D341Med (cell line): ENCODE results near the gene GH2.
"Not testable (repeated sequence)": the region's sequence is repeated elsewhere in the genome, so short reads cannot be mapped to it uniquely, and the experiment has no call there.

Experiments
- DNase-seq: peaks from one replicate; pipeline ENCODE4 v3.0.0; 2012; ENCODE audit warnings: low spot score

Gene GH2

DNA sequence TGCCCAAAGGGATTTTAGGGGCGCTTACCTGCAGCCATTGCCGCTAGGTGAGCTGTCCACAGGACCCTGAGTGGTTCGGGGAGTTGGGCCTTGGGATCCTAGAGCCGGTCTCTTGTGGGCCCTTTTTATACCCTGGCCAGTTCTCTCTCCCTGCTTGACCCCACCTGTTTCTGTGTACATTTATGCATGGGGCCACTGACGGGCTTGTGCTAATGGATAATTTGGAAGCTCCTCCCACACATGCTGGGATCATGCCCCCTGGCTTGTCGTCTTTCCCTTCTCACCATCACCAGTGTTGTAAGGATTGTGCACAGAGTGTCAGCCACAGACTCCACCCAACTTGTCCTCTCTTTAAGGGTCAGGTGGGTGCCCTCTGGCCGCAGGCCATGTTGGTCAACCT lies 8.2 kb downstream of the GH2 start, which contains the start of gene CSH2:
TSS of gene CSH2 (minus strand) at position 101 of the 400 bp plus-strand sequence. CDS start at position 38, 63 bp downstream.
- not testable (repeated sequence) for DNase-seq

DNA sequence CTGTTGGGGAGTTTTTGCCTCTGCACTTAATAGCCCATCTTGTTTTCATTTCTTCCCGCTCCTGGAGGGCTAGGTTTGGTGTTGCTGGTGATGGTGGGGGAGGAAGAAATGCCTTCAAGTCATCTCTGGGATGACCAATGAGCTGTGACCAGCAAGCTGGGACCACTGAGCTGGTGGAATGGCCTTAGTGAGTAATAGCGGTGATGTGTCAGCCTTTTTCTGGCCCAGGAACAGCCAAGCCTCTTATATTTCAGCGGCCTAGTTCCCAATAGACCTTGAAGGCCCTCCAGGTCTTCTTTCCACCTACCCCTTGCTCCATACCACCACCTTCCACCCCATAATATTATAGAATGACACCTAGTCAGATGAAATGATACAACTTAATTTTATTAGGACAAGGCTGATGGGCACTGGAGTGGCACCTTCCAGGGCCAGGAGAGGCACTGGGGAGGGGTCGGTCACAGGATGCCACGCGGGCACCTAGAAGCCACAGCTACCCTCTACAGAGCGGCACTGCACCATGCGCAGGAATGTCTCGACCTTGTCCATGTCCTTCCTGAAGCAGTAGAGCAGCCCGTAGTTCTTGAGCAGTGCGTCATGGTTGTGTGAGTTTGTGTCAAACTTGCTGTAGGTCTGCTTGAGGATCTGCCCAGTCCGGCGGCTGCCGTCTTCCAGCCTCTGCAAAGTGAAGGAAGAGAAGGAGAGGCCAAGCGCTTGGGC lies 9.9 kb downstream of the GH2 start:
- DNase-seq: not testable (repeated sequence)

DNA sequence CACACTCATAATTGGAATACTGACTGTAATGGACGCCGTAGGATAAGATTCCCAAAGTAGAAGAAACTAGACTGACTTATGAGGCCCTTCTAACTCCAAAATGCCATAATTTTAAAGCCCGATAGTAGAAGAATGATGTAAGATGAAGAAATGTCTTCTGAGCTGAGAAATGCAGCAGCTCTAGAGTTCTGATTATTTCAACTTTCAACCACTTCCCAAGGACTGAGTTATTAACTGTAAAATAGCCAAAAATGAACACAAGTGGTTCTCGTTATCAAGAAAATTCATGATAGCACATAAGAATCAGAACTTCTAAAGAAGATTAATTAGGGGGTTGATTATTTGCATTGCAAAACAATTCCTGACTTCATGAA lies 11.5 kb downstream of the GH2 start:
- DNase-seq: not testable (repeated sequence)

DNA sequence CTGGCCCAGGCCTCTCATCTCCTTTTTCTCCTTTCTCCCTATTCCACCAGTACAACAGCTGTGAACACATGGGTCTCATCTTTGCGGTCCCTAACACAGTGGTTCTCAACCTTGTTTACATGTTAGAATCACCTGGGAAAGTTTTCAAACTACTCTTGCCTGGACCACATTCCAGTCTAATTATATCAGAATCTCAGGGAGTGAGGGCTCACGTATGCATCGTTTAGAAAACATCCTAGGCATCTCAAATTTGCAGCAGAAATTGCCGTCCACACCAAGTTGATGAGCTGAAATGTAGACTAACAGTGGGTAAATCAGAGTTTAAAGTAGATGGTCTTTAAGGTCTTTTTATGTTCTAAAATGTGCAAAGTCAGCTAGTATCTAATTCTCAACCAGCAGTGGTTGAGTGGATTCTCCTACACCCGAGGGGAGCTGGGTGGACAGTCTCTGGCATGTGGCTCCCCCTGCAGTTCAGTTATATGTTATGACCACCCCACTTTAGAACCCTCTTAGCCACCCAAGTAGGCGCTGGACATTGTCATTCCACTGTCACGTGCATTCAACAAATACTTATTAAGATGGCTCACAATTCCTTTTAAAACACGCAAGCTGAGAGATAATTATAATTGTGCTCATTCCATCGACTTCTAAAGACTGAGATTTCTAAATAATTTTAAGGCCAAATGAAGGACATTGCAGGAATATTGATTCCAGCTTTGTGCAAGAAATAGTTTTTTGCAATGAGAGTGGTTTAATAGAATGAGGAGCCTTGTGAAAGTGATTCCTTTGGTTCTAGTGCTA lies 12.1 kb downstream of the GH2 start:
- not testable (repeated sequence) for DNase-seq

DNA sequence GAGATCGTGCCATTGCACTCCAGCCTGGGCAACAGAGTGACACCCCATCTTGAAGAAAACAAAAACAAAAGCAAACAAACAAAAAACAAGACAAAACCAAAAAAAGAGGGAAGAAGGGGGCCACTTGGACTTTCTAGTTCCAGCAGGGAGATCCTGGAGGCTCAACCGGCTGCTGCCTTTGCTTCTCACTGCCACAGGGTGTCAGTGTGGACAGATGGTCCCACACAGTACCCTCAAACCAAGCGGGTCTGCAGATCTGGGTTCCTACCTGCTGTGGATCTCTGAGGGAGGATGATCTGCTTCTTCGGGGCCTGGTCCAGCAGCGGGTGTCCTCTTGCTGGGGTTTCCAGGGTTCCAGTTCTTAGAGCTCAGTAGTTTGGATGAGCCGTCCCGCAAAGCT lies 15.1 kb downstream of the GH2 start:
- DNase-seq: not testable (repeated sequence)

DNA sequence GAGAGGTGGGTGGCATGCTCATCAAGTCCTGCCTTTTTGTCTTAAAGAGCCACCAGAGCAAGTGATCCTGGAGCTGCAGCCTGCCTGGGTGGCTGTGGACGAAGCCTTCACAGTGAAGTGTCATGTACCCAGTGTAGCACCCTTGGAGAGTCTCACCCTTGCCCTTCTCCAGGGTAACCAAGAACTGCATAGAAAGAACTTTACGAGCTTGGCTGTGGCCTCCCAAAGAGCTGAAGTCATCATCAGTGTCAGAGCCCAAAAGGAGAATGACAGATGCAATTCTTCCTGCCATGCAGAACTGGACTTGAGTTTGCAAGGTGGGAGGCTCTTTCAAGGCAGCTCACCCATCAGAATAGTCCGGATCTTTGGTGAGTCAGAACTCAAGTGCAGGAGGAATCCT lies 22.5 kb downstream of the GH2 start:
- DNase-seq: no peak

DNA sequence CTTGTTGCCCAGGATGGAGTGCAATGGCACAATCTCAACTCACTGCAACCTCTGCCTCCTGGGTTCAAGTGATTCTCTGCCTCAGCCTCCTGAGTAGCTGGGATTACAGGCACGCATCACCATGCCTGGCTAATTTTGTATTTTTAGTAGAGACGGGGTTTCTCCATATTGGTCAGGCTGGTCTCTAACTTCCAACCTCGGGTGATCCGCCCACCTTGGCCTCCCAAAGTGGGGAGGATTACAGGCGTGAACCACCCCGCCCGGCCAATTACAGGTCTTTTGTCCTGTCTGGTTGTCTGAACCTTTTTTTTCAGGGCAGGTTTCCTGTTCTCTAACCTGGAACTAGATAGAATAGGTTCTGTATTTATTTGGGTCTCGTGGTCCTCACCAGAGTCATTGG lies 25.3 kb downstream of the GH2 start:
- DNase-seq: not testable (repeated sequence)

- no peak for DNase-seq
These were observed 26.6 kb downstream of the GH2 start for GRCh38 chr17:63855185-63855584.

GRCh38 chr17:63854709-63855108 lies 27.0 kb downstream of the GH2 start:
- DNase-seq: no peak

DNA sequence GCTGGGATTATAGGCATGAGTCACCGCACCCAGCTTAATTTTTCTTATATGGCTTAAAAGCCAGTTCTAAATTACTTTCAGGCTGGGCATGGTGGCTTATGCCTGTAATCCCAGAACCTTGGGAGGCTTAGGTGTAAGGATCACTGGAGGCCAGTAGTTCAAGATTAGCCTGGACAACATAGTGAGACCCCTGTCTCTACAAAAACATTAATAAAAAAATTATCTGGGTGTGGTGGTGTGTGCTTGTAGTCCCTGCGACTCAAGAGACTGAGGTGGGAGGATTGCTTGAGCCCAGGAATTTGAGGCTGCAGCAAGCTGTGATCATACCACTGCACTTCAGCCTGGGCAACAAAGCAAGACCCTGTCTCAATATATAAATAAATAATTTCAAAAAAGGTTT lies 28.5 kb downstream of the GH2 start:
- DNase-seq: no peak

DNA sequence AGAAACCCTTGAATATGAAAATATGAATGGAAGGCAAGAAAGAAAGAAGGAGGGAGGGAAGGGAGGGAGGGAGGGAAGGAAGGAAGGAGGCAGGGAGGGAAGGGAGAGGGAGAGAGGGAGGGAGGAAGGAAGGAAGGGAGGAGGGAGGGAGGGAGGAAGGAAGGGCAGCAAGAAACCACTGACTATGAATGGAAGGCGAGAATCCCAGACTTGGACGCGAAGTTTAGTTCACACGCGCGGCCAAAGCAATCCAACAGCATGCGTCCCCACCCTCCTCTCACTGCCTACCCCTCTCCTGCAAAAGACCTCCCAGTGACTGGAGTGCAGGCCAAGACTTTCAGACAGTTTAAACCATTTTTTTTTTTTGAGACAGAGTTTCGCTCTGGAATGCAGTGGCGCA lies 31.3 kb downstream of the GH2 start:
- no peak for DNase-seq

- DNase-seq: peak; percentile 58
These were observed 32.7 kb downstream of the GH2 start for GRCh38 chr17:63848834-63849689.

DNA sequence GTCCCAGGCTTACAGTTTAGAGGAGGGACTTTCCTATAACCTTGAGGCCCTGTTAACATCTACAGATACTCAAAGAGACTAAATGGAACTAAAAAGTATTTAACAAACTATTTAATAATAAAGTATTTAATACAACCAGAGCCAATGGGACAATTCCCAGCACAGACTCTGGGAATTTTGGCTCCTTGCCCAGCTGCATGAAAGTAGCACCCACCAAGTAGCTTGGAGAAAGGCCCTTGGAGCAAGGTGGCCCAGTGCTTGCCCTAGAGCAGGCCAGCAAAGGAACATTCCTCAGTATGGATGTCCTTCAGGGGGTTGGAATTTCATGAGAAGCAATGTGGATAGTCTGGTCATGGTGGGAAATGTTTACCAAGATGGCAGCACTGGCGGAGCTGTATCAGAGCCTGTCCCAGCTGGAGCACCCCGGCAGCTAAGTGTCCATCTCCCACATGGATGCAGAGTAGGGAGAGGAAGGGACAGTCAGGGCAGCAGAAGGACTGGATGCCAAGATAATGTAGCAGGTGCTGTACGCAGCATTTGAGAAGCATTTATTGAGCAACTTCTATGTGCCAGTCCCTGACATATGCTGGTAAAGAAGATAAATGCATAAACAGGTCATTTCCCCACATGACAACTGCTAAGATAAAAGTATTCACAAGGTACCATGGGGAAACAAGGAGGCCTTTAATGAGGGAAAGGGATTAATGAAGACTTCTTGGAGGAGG lies 34.1 kb downstream of the GH2 start:
- DNase-seq: no peak

- DNase-seq: no peak
These were observed 36.2 kb downstream of the GH2 start for GRCh38 chr17:63845509-63845908.

GRCh38 chr17:63843910-63844677 lies 37.6 kb downstream of the GH2 start:
- DNase-seq: no peak

- not testable (repeated sequence) for DNase-seq
These were observed 38.3 kb downstream of the GH2 start for GRCh38 chr17:63843387-63843888.

- DNase-seq: peak; percentile 99
These were observed 39.0 kb downstream of the GH2 start, which contains the start of gene SMARCD2 for GRCh38 chr17:63842540-63843386. SMARCD2 (minus strand) TSS chr17:63842685; CDS start chr17:63842674, 11 bp downstream.

GRCh38 chr17:63842173-63842539 lies 39.6 kb downstream of the GH2 start:
- DNase-seq: no peak

GRCh38 chr17:63841350-63842172 lies 40.2 kb downstream of the GH2 start:
- no peak for DNase-seq
